Fibroblast of lung (primary cell): ENCODE measurements around the gene AGO3. TPM values are rescaled to one million over a fixed set of nuclear protein-coding genes. Genes with fewer than 3 reads are reported as not detected.

Source experiments
- DNase-seq, 2 donors: peaks; one replicate each; pipeline versions ENCODE4 v3.0.0 to v3.0.0-alpha.2; 2010; ENCODE audit warnings: low read depth in 2 of 2
- H2AFZ ChIP-seq: 2 replicates; pipeline ENCODE4 v1.5.1; 2012; ENCODE audit warnings: low read length, control low read depth, inconsistent platforms
- H3K27ac ChIP-seq: 2 replicates; pipeline ENCODE4 v1.5.1; 2011; ENCODE audit warnings: low read length, control low read depth; ENCODE audit not compliant: insufficient read depth
- H3K27me3 ChIP-seq: 2 replicates; pipeline ENCODE4 v1.5.1; 2011; ENCODE audit warnings: mild to moderate bottlenecking, low read length; ENCODE audit not compliant: control insufficient read depth, insufficient read depth
- H3K36me3 ChIP-seq: 2 replicates; pipeline ENCODE4 v1.5.1; 2011; ENCODE audit warnings: low read length; ENCODE audit not compliant: control insufficient read depth, insufficient read depth
- H3K4me1 ChIP-seq: 2 replicates; pipeline ENCODE4 v1.5.1; 2011; ENCODE audit warnings: low read length; ENCODE audit not compliant: control insufficient read depth, insufficient read depth; ENCODE audit errors: extremely low read depth
- H3K4me2 ChIP-seq: 2 replicates; pipeline ENCODE4 v1.5.1; 2011; ENCODE audit warnings: low read length, control low read depth; ENCODE audit not compliant: insufficient read depth; ENCODE audit errors: extremely low read depth
- H3K4me3 ChIP-seq, 4 experiments: fragments of 200-600 bp in 1 of 4; sonication (generic) in 1 of 4; replicated peaks in 1 of 4; 2 replicates each; pipeline ENCODE4 v1.5.1; 2011 to 2016; ENCODE audit warnings: low read length in 4 of 4, low read depth in 3 of 4, mild to moderate bottlenecking in 3 of 4, control low read depth in 2 of 4, inconsistent platforms in 1 of 4, mixed read lengths in 1 of 4; ENCODE audit not compliant: insufficient read depth in 1 of 4; ENCODE audit errors: control extremely low read depth in 1 of 4
- H3K79me2 ChIP-seq: 2 replicates; pipeline ENCODE4 v1.5.1; 2012; ENCODE audit warnings: mild to moderate bottlenecking, low read length, inconsistent platforms; ENCODE audit not compliant: control insufficient read depth, insufficient read depth
- H3K9ac ChIP-seq: 2 replicates; pipeline ENCODE4 v1.5.1; 2011; ENCODE audit warnings: mild to moderate bottlenecking, low read length, control low read depth; ENCODE audit not compliant: insufficient read depth
- H3K9me3 ChIP-seq: 2 replicates; pipeline ENCODE4 v1.5.1; 2012; ENCODE audit warnings: low read depth, low read length; ENCODE audit not compliant: control insufficient read depth, insufficient read depth
- H4K20me1 ChIP-seq: 2 replicates; pipeline ENCODE4 v1.5.1; 2011; ENCODE audit warnings: low read length; ENCODE audit not compliant: control insufficient read depth, insufficient read depth; ENCODE audit errors: extremely low read depth
- EZH2 ChIP-seq: IDR thresholded peaks from 2 replicates; pipeline ENCODE4 v1.5.1; 2012; ENCODE audit warnings: low read length, control low read depth, mild to moderate bottlenecking; ENCODE audit errors: missing control alignments
- polyA plus RNA-seq, 2 donors: library from polyadenylated mRNA; depleted of rRNA in 1 of 2; stranded (reverse) in 1 of 2; unstranded in 1 of 2; fragments of >200 nt; gene quantifications; 2 replicates each; pipeline ENCODE4 v1.2.1, GENCODE V29; 2011 to 2012; ENCODE audit warnings: missing spikeins in 1 of 2
- total RNA-seq: library from RNA; depleted of rRNA; stranded (reverse); fragments of >200 nt; gene quantifications from 2 replicates; pipeline ENCODE4 v1.2.1, GENCODE V29; 2014
- TF ChIP-seq, protein P1 (sequence below), 2 donors: IDR thresholded peaks in 1 of 2; conservative IDR thresholded peaks in 1 of 2; 1 replicate in 1 of 2; 2 replicates in 1 of 2; pipeline ENCODE4 v1.5.1; 2011 to 2012; ENCODE audit warnings: low read length in 2 of 2, control low read depth in 1 of 2, inconsistent platforms in 1 of 2, low read depth in 1 of 2, mild to moderate bottlenecking in 1 of 2

Gene AGO3
- total and polyA plus RNA-seq, 2 donors (not counting 1 experiment from before 2014, with no cell fraction given): 12.9 to 19.6 TPM

DNA sequence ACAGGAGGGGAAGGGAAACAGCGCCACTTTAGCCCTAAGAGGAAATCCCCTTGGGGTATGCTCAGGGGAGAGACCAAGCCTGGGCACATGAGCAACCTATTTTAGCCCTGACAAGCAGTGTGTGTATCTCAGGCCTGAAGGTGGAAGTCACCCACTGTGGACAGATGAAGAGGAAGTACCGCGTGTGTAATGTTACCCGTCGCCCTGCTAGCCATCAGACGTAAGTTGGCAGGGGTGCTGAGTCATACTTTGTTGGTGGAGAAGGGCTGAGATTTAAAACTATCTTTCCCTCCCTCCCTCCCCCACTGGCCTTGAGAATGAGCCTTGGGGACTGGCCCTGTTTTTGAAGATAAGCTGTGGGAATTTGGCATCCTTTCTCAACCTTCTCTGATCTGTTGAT, 36.7 kb upstream of the AGO3 start:
- Histone ChIP-seq H3K79me2 (no peaks in the 10 kb centered on the region), H3K4me3 (no peak overlapping the region), H2AFZ (no peak overlapping the region), H3K4me1 (no peaks in the 10 kb centered on the region), H4K20me1 (no peaks in the 10 kb centered on the region), H3K36me3 (peaks cover 4% of the 10 kb centered on the region), H3K9me3 (no peaks in the 10 kb centered on the region), H3K9ac (no peak overlapping the region), H3K27ac (no peak overlapping the region), H3K4me2 (no peak overlapping the region), H3K27me3 (no peaks in the 10 kb centered on the region)
- no peak for TF ChIP-seq EZH2
- peak; percentile 33 to 53 for DNase-seq

DNA sequence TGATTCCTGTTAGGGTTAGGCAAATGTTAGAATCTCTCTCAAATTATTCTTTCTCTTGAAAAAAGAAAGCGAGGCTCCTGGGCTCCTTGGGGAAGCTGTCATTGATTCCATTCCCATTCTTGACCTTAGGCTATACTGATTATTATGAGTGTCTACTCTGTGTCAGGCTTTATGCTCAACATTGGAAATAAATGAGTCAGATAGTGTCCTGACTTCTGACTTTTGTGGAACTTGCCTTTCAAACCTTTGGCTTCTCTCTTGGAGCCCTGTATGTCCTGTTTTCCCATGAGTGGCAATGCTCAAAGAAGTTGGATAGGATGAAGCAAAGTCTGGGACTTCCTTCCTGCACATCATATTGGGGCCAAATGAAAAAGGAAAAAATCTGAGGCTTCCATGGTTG, 36.2 kb upstream of the AGO3 start:
- Histone ChIP-seq H3K9ac (no peak overlapping the region), H3K9me3 (no peaks in the 10 kb centered on the region), H3K79me2 (no peaks in the 10 kb centered on the region), H3K4me3 (no peak overlapping the region), H3K4me2 (no peak overlapping the region), H2AFZ (no peak overlapping the region), H3K36me3 (peaks cover 4% of the 10 kb centered on the region), H4K20me1 (no peaks in the 10 kb centered on the region), H3K27me3 (no peaks in the 10 kb centered on the region), H3K27ac (no peak overlapping the region), H3K4me1 (no peaks in the 10 kb centered on the region)
- TF ChIP-seq EZH2: no peak
- TF ChIP-seq, protein P1, sequence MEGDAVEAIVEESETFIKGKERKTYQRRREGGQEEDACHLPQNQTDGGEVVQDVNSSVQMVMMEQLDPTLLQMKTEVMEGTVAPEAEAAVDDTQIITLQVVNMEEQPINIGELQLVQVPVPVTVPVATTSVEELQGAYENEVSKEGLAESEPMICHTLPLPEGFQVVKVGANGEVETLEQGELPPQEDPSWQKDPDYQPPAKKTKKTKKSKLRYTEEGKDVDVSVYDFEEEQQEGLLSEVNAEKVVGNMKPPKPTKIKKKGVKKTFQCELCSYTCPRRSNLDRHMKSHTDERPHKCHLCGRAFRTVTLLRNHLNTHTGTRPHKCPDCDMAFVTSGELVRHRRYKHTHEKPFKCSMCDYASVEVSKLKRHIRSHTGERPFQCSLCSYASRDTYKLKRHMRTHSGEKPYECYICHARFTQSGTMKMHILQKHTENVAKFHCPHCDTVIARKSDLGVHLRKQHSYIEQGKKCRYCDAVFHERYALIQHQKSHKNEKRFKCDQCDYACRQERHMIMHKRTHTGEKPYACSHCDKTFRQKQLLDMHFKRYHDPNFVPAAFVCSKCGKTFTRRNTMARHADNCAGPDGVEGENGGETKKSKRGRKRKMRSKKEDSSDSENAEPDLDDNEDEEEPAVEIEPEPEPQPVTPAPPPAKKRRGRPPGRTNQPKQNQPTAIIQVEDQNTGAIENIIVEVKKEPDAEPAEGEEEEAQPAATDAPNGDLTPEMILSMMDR (conservative IDR thresholded peaks at IDR 0.05 in 1 of 2, IDR thresholded peaks at IDR 0.05 in 1 of 2; ENCODE audit: low read depth in 1 of 2, low read length in 2 of 2): no peak
- DNase-seq: no peak

DNA sequence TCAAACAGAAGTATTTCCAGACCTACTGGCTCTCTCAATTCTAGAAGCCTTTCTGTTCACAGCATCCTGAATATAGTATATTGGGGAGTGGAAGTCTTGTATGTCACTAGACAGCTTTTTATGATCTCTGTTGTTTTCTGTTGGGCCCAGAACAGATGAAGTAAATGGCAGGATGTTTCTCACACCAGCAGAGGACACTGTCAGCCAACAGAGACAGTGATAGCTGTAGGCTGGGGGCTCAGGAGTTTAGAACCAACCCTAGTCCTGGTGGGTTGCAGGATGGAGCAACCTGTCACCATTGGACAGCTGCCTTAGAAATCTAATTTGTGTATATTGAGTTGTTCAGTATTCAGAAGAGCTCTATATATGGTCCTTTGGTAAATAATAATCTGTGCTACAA, 31.0 kb upstream of the AGO3 start:
- no peaks in the 10 kb centered on the region for H4K20me1 ChIP-seq
- peaks cover 1% of the 10 kb centered on the region for H3K36me3 ChIP-seq

More for the DNA sequence above, 31.0 kb upstream of the AGO3 start:
- Histone ChIP-seq H2AFZ (no peak overlapping the region), H3K27ac (no peak overlapping the region), H3K9ac (no peak overlapping the region), H3K4me3 (no peak overlapping the region), H3K27me3 (no peaks in the 10 kb centered on the region), H3K9me3 (no peaks in the 10 kb centered on the region), H3K79me2 (no peaks in the 10 kb centered on the region), H3K4me1 (no peaks in the 10 kb centered on the region), H3K4me2 (no peak overlapping the region)
- no peak for DNase-seq
- no peak for TF ChIP-seq EZH2
- TF ChIP-seq, protein P1 (conservative IDR thresholded peaks at IDR 0.05 in 1 of 2, IDR thresholded peaks at IDR 0.05 in 1 of 2; ENCODE audit: low read depth in 1 of 2, low read length in 2 of 2): no peak
